Transverse colon (tissue), 4 donors: ENCODE data around the gene ZNF396. TPM values are rescaled to one million over a fixed set of nuclear protein-coding genes. Genes with fewer than 3 reads are reported as not detected.
A peak's percentile ranks its signal among the peaks of the same experiment; 100 is the strongest.

Experiments
- DNase-seq: peaks from one replicate; pipeline ENCODE4 v3.0.0-alpha.2; 2019
- H3K27ac ChIP-seq, 4 donors: fragments of 200-600 bp; sonication (generic); 2 replicates each; pipeline ENCODE4 v1.5.1; 2016 to 2018; ENCODE audit warnings: inconsistent platforms in 4 of 4
- H3K27me3 ChIP-seq: fragments of 200-600 bp; sonication (generic); 2 replicates; pipeline ENCODE4 v1.5.1; 2017; ENCODE audit warnings: inconsistent platforms
- H3K36me3 ChIP-seq, 4 donors: fragments of 200-600 bp; sonication (generic); 2 replicates each; pipeline ENCODE4 v1.5.1; 2017 to 2019; ENCODE audit warnings: inconsistent platforms in 4 of 4
- H3K4me1 ChIP-seq, 4 donors: fragments of 200-600 bp; sonication (generic); 2 replicates each; pipeline ENCODE4 v1.5.1; 2017 to 2020; ENCODE audit warnings: inconsistent platforms in 4 of 4
- H3K4me3 ChIP-seq, 4 donors: fragments of 200-600 bp; sonication (generic); 1 replicate in 1 of 4; 2 replicates in 3 of 4; pipeline versions ENCODE4 v1.5.1 to v1.6.1; 2017 to 2019; ENCODE audit warnings: inconsistent platforms in 4 of 4
- H3K9me3 ChIP-seq, 2 donors: fragments of 200-600 bp; sonication (generic); 2 replicates each; pipeline ENCODE4 v1.5.1; 2017 to 2019; ENCODE audit warnings: inconsistent platforms in 2 of 2
- CTCF ChIP-seq, 5 experiments: fragments of 200-600 bp in 3 of 5; fragments of 450-650 bp in 2 of 5; sonication (generic) in 3 of 5; IDR thresholded peaks; 1 replicate in 2 of 5; 2 replicates in 3 of 5; pipeline ENCODE4 v1.5.1; 2016 to 2017; ENCODE audit warnings: antibody characterized with exemption in 5 of 5, inconsistent platforms in 3 of 5, mild to moderate bottlenecking in 2 of 5, moderate library complexity in 1 of 5
- EP300 ChIP-seq: sonication (generic); formaldehyde crosslinking; IDR thresholded peaks from one replicate; pipeline ENCODE4 v1.6.1; 2017; ENCODE audit warnings: antibody characterized with exemption, low read depth
- POLR2A ChIP-seq: fragments of 450-650 bp; IDR thresholded peaks from one replicate; pipeline ENCODE4 v1.6.1; 2016; ENCODE audit warnings: antibody characterized with exemption, mild to moderate bottlenecking, moderate library complexity
- POLR2AphosphoS5 ChIP-seq, 3 donors: sonication (generic); formaldehyde crosslinking; IDR thresholded peaks; one replicate each; pipeline ENCODE4 v1.6.1; 2016; ENCODE audit warnings: antibody characterized with exemption in 3 of 3
- WGBS, 2 donors: methylation state at CpG; one replicate each; pipeline ENCODE4 v1.1.5; 2018; ENCODE audit warnings: low coverage in 1 of 2; 5-methylcytosine and 5-hydroxymethylcytosine counted together
- in situ Hi-C, 4 donors: fragments of 200-750 bp; cut with MboI; loops; one replicate each; pipeline versions ENCODE4 v1.15.0 to v1.15.1; 2017; ENCODE audit warnings: low sequenced_read_pairs in 3 of 4, low pct_ligation_motif_present in 1 of 4, low pct_unique_long_range_greater_than_20kb in 1 of 4
- intact Hi-C: fragments of 100-400 bp; cut with DNase I; formaldehyde crosslinking; loops from one replicate; pipeline ENCODE4 v1.15.1; 2023; ENCODE audit warnings: low total_unique reads
- total RNA-seq, 4 donors: library from RNA; depleted of rRNA; stranded (reverse); fragments of >200 nt; gene quantifications; one replicate each; pipeline ENCODE4 v1.1.0, GENCODE V29; 2016

The ZNF396 gene
- total RNA-seq, 4 donors from 2014 or later, result 2.7 to 11.6 (median 3.3) TPM; not detected in 1

- intact Hi-C loops, result no loop called here
These were observed 22.0 kb downstream of the ZNF396 start for GRCh38 chr18:35355140-35355618.

GRCh38 chr18:35352778-35353177, 24.4 kb downstream of the ZNF396 start:
- TF ChIP-seq POLR2AphosphoS5 (IDR thresholded peaks at IDR 0.05) (no peak), POLR2A (no peak), CTCF (IDR thresholded peaks at IDR 0.05) (no peak)
- Histone ChIP-seq H3K4me1 (peaks cover 0 to 4% (median 0%) of the 10 kb centered on the region in 4 donors), H3K36me3 (no peaks in the 10 kb centered on the region), H3K27ac (no peak overlapping the region), H3K9me3 (peaks cover 4 to 10% of the 10 kb centered on the region in 2 donors), H3K27me3 (no peaks in the 10 kb centered on the region), H3K4me3 (no peak overlapping the region)
- intact Hi-C loops (loop anchor here (5.0 kb wide), 1 partner anchor 120 kb away; no protein-coding TSS in a partner anchor), in situ Hi-C loops (loop anchor here in 3 of 4 donors (5.0 to 25.0 kb wide), 3 partner anchors 115 to 340 kb away; no protein-coding TSS in a partner anchor)
- DNase-seq, result no peak

More at GRCh38 chr18:35355140-35355618, 22.0 kb downstream of the ZNF396 start:
- Histone ChIP-seq H3K27me3 (no peaks in the 10 kb centered on the region), H3K4me1 (peaks cover 0 to 4% (median 0%) of the 10 kb centered on the region in 4 donors), H3K9me3 (peaks cover 4 to 10% of the 10 kb centered on the region in 2 donors), H3K36me3 (no peaks in the 10 kb centered on the region), H3K27ac (peak overlapping the region in 1 of 4 donors; percentile 40), H3K4me3 (peak overlapping the region in 1 of 4 donors; percentile 10)
- in situ Hi-C loops, result loop anchor here in 2 of 4 donors (10.0 to 25.0 kb wide), 2 partner anchors 120 to 343 kb away; no protein-coding TSS in a partner anchor
- peak; percentile 56 to 67 (median 63) for TF ChIP-seq CTCF (IDR thresholded peaks at IDR 0.05)
- TF ChIP-seq POLR2AphosphoS5 (IDR thresholded peaks at IDR 0.05), result no peak
- 29 to 36% methylated on average over 4 of the region's 4 CpGs for WGBS, 2 donors
- DNase-seq, result peak; percentile 71

GRCh38 chr18:35352283-35352682, 24.9 kb downstream of the ZNF396 start:
- H3K27me3 ChIP-seq, result no peaks in the 10 kb centered on the region
- H3K36me3 ChIP-seq, result no peaks in the 10 kb centered on the region
- H3K4me1 ChIP-seq, result peaks cover 0 to 4% (median 0%) of the 10 kb centered on the region in 4 donors
- intact Hi-C loops, result loop anchor here (5.0 kb wide), 1 partner anchor 120 kb away; no protein-coding TSS in a partner anchor
- in situ Hi-C loops, result loop anchor here in 3 of 4 donors (5.0 to 25.0 kb wide), 3 partner anchors 115 to 340 kb away; no protein-coding TSS in a partner anchor
- DNase-seq, result no peak
- WGBS, 2 donors, result 73% methylated on average over 2 of the region's 2 CpGs; no CpG with 5 or more reads in 1 of the 2 donors
- no peak overlapping the region for H3K4me3 ChIP-seq
- H3K27ac ChIP-seq, result no peak overlapping the region
- H3K9me3 ChIP-seq, result peaks cover 4 to 10% of the 10 kb centered on the region in 2 donors
- TF ChIP-seq CTCF (IDR thresholded peaks at IDR 0.05) (no peak), POLR2AphosphoS5 (IDR thresholded peaks at IDR 0.05) (no peak)

GRCh38 chr18:35348001-35348400, 29.1 kb downstream of the ZNF396 start:
- no peak for DNase-seq
- TF ChIP-seq EP300, result no peak
- TF ChIP-seq POLR2AphosphoS5 (IDR thresholded peaks at IDR 0.05), result no peak
- TF ChIP-seq POLR2A, result no peak
- TF ChIP-seq CTCF (IDR thresholded peaks at IDR 0.05), result no peak
- intact Hi-C loops (no loop called here), in situ Hi-C loops (loop anchor here in 2 of 4 donors (25.0 kb wide), 2 partner anchors 111 to 336 kb away; partner anchors contain the start of gene ZNF397 (in 1 of the 2))
- Histone ChIP-seq H3K27ac (no peak overlapping the region), H3K36me3 (no peaks in the 10 kb centered on the region), H3K4me3 (no peak overlapping the region), H3K9me3 (peaks cover 4 to 10% of the 10 kb centered on the region in 2 donors), H3K4me1 (peaks cover 3 to 19% (median 13%) of the 10 kb centered on the region in 4 donors), H3K27me3 (no peaks in the 10 kb centered on the region)
- WGBS, 2 donors, result 88 to 95% methylated on average over 3 of the region's 3 CpGs
